Tibial artery (tissue), 4 donors: ENCODE results near the gene ERBB4.

ENCODE experiments used
- DNase-seq, 2 donors: peaks; one replicate each; pipeline ENCODE4 v3.0.0-alpha.2; 2019
- H3K27ac ChIP-seq, 2 donors: fragments of 200-600 bp; sonication (generic) in 1 of 2; 1 replicate in 1 of 2; 2 replicates in 1 of 2; pipeline ENCODE4 v1.5.1; 2018 to 2019; ENCODE audit warnings: mild to moderate bottlenecking in 1 of 2
- H3K27me3 ChIP-seq, 2 donors: fragments of 200-600 bp; sonication (generic) in 1 of 2; one replicate each; pipeline versions ENCODE4 v1.5.1 to v1.6.0; 2016 to 2019
- H3K36me3 ChIP-seq, 3 donors: fragments of 200-600 bp; sonication (generic) in 2 of 3; one replicate each; pipeline ENCODE4 v1.5.1; 2016 to 2019; ENCODE audit warnings: mild to moderate bottlenecking in 2 of 3
- H3K4me1 ChIP-seq, 4 donors: fragments of 200-600 bp; sonication (generic) in 2 of 4; 1 replicate in 3 of 4; 2 replicates in 1 of 4; pipeline ENCODE4 v1.5.1; 2016 to 2019
- H3K4me3 ChIP-seq, 2 donors: fragments of 200-600 bp; sonication (generic) in 1 of 2; 1 replicate in 1 of 2; 2 replicates in 1 of 2; pipeline ENCODE4 v1.5.1; 2018 to 2019; ENCODE audit warnings: mild to moderate bottlenecking in 2 of 2
- H3K9me3 ChIP-seq, 3 donors: fragments of 200-600 bp; sonication (generic) in 1 of 3; one replicate each; pipeline ENCODE4 v1.5.1; 2016 to 2019
- intact Hi-C: fragments of 100-400 bp; cut with DNase I; formaldehyde crosslinking; loops from one replicate; pipeline ENCODE4 v1.15.0; 2023; ENCODE audit warnings: low total_unique reads
- TF ChIP-seq, protein P1 (sequence below), 2 experiments: fragments of 200-600 bp in 1 of 2; fragments of 450-650 bp in 1 of 2; IDR thresholded peaks; one replicate each; pipeline ENCODE4 v1.5.1; 2017 to 2019; ENCODE audit warnings: antibody characterized with exemption in 2 of 2, mild to moderate bottlenecking in 1 of 2, moderate library complexity in 1 of 2

The ERBB4 gene

DNA sequence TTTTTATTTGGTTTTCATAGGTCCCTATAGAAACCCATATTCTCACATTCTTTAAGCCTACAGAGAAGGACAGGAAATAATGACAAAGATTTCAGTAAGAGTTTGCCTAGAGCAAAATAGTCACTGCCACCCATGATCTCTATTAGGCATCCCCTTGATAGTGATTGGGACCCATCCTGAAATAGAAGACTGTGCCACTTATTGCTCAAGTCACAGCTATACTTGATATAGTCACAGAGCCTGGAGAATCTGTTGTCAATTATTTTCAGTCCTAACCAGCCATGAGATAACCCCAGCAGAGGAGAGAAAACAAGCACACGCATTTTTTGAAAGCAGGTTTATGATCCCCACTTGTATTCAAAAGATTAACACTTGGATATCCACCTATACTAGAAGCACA, 8.2 kb downstream of the ERBB4 start:
- TF ChIP-seq, protein P1, sequence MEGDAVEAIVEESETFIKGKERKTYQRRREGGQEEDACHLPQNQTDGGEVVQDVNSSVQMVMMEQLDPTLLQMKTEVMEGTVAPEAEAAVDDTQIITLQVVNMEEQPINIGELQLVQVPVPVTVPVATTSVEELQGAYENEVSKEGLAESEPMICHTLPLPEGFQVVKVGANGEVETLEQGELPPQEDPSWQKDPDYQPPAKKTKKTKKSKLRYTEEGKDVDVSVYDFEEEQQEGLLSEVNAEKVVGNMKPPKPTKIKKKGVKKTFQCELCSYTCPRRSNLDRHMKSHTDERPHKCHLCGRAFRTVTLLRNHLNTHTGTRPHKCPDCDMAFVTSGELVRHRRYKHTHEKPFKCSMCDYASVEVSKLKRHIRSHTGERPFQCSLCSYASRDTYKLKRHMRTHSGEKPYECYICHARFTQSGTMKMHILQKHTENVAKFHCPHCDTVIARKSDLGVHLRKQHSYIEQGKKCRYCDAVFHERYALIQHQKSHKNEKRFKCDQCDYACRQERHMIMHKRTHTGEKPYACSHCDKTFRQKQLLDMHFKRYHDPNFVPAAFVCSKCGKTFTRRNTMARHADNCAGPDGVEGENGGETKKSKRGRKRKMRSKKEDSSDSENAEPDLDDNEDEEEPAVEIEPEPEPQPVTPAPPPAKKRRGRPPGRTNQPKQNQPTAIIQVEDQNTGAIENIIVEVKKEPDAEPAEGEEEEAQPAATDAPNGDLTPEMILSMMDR (IDR thresholded peaks at IDR 0.05) = no peak
- intact Hi-C loops = no loop called here

DNA sequence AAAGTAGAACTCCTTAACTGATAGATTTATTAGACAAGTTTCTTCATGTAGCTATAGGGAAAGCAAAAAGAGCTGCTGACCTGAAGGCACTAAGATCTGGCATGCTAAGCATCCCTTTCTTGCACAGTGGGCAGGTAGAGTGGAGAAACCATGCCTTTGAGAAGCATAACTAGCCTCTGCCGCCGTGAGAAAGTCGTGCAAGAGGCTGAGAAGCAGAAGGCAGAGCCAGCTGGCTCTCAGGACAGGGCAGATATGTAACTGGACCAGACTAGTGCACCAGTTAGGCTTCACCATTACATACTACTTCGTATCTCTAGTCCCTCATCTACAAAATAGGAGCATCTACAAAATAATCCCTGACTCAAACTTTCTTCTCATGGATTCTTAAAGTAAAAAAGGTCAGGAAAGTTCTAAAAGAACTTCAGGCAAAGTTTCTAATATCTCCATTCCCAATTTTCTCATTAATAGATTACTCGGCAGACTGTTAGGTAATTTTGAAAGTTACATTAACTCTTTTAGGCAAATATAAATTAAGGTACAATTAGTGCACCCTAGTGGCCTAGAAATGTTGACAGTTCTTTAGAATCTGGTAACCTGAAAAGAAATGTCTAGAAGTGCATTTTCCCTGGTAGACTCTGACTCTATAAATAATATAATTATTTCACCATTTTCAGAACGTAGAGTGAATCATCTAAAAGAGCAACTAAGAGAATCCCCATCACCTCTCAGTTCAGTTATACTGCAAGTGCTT, 10.3 kb downstream of the ERBB4 start:
- Histone ChIP-seq H3K9me3 (no peaks in the 10 kb centered on the region), H3K27ac (peak overlapping the region in 1 of 2 donors; percentile 33), H3K27me3 (no peaks in the 10 kb centered on the region), H3K4me3 (peak overlapping the region; percentile 26 to 30), H3K4me1 (peaks cover 0 to 55% (median 6%) of the 10 kb centered on the region in 4 donors), H3K36me3 (no peaks in the 10 kb centered on the region)
- DNase-seq = no peak
- intact Hi-C loops = no loop called here
- TF ChIP-seq, protein P1 (IDR thresholded peaks at IDR 0.05) = peak in 1 of 2 experiments; percentile 6

More for the DNA sequence above, 8.2 kb downstream of the ERBB4 start:
- no peak for DNase-seq
- Histone ChIP-seq H3K4me3 (no peak overlapping the region), H3K36me3 (no peaks in the 10 kb centered on the region), H3K9me3 (no peaks in the 10 kb centered on the region), H3K4me1 (peaks cover 0 to 71% (median 6%) of the 10 kb centered on the region in 4 donors), H3K27ac (peak overlapping the region in 1 of 2 donors; percentile 21), H3K27me3 (no peaks in the 10 kb centered on the region)

- Histone ChIP-seq H3K4me3 (no peak overlapping the region), H3K36me3 (no peaks in the 10 kb centered on the region), H3K27ac (no peak overlapping the region), H3K27me3 (no peaks in the 10 kb centered on the region), H3K9me3 (no peaks in the 10 kb centered on the region), H3K4me1 (peaks cover 0 to 39% (median 6%) of the 10 kb centered on the region in 4 donors)
- no peak for DNase-seq
- TF ChIP-seq, protein P1 (IDR thresholded peaks at IDR 0.05) = no peak
- intact Hi-C loops = no loop called here
Observed at GRCh38 chr2:212526059-212526458, 12.5 kb downstream of the ERBB4 start.

GRCh38 chr2:212523756-212524155, 14.8 kb downstream of the ERBB4 start:
- peaks cover 0 to 22% (median 2%) of the 10 kb centered on the region in 4 donors for H3K4me1 ChIP-seq
- no peak overlapping the region for H3K4me3 ChIP-seq
- intact Hi-C loops = no loop called here
- no peak overlapping the region for H3K27ac ChIP-seq
- TF ChIP-seq, protein P1 (IDR thresholded peaks at IDR 0.05) = no peak
- no peaks in the 10 kb centered on the region for H3K36me3 ChIP-seq
- no peak for DNase-seq
- H3K9me3 ChIP-seq = no peaks in the 10 kb centered on the region
- H3K27me3 ChIP-seq = no peaks in the 10 kb centered on the region

GRCh38 chr2:212520340-212520739, 18.3 kb downstream of the ERBB4 start:
- Histone ChIP-seq H3K9me3 (no peaks in the 10 kb centered on the region), H3K4me3 (no peak overlapping the region), H3K27me3 (no peaks in the 10 kb centered on the region), H3K27ac (no peak overlapping the region), H3K36me3 (no peaks in the 10 kb centered on the region), H3K4me1 (peaks cover 0 to 6% (median 0%) of the 10 kb centered on the region in 4 donors)
- intact Hi-C loops = no loop called here
- no peak for DNase-seq
- TF ChIP-seq, protein P1 (IDR thresholded peaks at IDR 0.05) = peak; percentile 38 to 39
